GM19452 (cell line): ENCODE measurements around the gene GDI1.
"Not testable (repeated sequence)": the region's sequence is repeated elsewhere in the genome, so short reads cannot be mapped to it uniquely, and the experiment has no call there.

Experiments used
- ATAC-seq: cut with Tn5 transposase; IDR thresholded peaks from one replicate; pipeline ENCODE4 v1.9.1; 2021; ENCODE audit not compliant: unreplicated experiment

Gene GDI1

DNA sequence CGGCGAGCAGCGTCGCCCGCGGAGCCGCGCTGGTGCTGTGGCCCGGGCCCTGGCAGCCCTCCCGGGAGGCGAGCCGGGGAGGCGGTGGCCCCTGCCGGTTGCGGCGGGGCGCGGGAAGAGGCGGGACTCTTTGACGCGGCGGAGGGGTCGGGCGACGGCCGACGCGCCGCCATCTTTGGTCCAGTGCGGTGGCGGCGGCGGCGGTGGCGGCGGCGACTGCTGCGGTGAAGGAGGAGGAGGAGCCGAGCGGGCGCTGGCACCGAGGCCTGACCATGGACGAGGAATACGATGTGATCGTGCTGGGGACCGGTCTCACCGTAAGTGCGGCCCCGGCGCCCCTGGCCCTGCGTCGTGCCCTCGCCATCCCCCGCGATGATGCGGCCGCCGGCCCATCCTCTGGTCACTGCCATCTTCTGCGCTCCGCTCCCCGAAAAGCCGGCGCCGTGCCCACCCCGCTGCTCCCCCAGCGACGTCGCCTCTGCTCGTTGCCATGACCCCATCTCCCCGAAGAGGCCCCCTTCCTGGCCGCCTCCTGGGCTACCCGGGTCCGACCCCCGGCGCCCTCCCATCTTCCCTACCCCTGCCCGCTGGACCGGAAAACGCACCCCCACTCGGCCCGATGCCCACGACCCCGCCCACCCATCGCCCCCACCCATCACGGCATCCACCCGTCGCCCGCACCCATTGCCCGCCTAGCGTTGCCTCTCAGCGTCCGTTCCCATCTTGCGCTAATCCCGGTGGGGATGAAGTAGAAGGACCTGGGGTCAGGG lies at the start of gene GDI1:
Gene GDI1 (plus strand): TSS at position 172 of the 770 bp plus-strand sequence. CDS start 101 bp downstream, at position 273.
- no peak for ATAC-seq

DNA sequence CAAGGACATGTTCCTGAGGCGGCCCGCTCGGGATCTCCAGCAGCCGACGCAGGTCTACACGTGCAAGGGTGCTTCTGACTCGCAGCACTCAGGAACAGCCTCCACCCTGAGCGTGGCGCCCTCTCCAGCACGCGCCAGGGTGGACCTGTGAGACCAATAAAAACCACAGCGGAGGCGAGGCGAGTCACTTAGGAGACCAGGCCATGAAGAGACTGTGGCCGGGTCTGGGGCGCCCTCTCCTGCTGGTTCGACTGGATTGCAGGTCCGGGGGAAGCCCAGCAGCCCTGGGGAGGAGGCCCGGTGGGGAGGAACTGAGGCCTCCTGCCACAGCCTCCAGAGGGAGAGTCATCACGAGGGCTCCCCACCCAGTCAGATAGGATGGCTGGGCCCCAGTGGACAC lies 48.9 kb upstream of the GDI1 start:
- ATAC-seq = not testable (repeated sequence)

DNA sequence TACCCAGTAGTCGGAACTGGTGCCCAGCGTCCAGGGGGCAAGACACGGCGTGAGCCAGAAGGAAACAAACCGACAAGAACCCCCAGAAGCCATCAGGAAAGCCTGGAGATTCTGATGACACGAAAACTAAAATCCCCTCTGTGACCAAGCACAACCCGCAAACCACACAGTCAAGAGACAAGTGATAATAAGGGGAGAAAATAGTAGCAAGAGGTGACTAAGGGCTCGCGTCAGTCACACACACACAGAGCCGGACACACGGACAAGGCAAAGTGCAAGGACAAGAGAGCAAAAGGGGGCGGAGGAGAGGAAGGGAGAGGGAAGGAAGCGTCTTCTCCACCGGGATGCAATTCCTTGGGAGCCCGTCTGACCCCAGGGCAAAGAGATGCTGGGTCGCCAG lies 48.3 kb upstream of the GDI1 start:
- not testable (repeated sequence) for ATAC-seq

DNA sequence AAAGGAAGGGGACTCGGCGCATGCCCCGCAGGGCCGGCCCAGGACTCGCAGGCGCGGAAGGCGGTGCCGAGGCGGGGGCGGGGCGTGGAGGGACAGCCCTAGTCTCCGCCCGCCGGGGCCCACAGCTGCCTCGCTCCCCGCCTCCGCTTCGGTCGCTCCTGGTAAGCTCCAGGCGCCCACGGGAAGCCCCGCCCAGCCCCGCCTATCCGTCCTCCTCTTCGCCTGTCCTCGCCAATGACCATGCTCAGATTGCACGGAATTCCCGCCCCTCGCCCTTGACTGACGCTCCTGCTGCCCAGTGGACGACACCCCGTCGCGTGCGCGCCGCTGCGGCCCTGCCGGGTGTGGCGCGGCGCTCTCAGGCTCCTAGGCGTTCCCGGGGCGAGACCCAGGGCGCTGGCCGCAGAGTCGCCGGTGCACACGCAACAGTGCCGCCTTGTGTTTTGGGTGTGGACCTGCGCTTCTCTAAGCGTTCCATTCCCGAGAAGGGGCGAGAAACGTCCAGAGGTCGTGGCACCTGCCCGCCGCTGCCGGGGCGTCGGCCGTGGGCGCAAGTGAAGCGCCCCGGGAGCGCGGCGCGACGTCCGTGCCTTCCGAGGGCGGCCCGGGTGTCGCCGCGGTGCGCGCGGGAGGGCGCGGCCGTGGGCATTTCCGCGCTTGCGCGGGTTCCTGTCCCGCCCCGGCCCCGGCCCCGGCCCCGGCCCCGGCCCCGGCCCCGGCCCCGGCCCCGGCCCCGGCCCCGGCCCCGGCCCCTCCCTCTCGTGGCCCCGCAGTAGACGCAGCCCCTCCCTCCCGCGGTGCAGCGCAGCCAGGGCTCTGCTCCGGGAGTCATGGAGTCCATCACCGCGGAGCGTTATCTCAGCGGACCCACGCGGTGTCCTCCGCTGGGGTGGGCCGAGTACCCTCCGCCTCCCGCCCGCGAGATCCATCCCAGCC lies 46.9 kb upstream of the GDI1 start:
- peak; percentile 64 for ATAC-seq

DNA sequence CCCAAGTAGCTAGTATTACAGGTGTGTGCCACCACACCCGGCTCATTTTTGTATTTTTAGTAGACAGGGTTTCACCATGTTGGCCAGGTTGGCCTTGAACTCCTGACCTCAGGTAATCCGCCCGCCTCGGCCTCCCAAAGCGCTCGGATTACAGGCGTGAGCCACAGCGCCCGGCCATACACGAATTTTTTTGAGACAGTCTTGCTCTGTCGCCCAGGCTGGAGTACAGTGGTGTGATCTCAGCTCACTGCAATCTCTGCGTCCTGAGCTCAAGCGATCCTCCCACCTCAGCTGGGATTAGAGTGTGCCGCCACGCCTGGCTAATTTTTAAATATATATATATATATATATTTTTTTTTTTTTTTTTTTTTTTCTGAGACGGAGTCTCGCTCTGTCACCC lies 40.6 kb upstream of the GDI1 start:
- not testable (repeated sequence) for ATAC-seq

DNA sequence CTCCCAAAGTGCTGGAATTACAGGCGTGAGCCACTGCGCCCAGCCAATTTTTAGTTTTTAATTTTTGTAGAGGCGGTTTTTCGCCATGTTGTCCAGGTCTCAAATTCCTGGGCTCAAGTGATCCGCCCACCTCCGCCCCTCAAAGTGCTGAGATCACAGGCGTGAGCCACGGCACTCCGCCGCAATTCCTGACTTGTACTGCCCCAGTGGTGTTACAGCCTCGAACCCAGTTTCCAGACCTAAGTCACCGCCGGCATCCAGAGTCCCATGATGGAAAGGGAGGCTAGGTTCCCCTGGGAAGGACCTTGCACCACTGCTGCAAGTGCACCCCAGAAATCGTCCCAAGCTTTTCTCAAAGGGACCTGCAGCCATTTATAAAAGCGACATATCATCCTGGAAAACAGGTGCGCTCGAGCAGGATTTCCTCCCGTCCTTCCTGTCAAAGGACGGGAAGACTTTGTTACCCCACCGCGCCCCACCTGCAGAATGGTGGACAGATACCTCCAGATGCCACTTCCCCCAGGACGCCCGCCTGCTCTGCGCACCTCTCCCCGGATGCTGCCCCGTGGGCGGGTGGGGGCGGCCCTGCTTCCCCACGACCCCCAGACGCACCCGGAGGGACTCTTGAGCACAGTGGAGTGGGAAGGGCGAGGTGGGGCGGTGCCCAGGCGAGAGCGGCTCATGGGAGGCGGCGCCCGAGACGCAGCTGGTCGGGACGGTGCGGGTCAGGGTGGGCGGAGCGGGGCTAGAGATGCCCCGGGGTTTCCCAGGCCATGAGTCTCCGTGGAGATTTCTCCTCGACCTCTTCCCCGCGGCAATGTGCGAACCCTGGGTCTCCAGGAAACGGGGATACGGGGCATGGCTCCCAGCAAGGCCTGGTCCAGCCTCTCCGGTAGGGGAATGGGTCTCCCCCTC lies 39.7 kb upstream of the GDI1 start:
- peak; percentile 45 for ATAC-seq

DNA sequence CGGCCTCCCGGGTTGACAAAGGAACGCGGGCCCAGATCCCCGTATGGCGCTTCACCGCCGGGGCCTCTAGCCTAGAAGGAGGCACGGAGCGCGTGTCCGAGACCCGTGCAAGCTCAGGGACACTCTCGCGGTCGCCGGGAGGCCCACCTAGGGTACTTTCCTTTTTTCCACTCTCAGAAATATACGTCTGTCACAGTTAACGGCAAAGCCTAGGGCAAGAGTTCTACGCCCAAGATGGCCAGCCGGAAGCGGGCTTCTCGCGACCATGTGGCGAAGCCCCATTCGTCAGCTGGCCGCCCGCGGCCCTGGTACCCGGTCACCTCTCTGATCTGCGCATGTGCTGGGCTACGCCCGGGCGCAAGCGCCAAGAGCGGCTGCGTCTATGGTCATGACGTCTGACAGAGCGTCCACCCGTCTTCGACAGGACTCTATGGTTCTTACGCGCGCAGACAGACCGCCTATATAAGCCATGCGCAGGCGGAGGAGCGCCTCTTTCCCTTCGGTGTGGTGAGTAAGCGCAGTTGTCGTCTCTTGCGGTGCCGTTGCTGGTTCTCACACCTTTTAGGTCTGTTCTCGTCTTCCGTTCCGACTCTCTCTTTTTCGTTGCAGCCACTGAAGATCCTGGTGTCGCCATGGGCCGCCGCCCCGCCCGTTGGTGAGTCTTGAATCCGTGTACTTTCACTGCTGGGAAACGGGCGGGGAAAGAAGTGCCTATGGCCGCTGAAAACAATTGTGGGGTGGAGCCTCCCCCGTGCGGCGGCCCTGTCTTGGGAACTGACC lies 38.9 kb upstream of the GDI1 start, which contains the start of gene RPL10:
Gene RPL10 (plus strand): TSS at position 490 of the 780 bp plus-strand sequence. CDS start 143 bp downstream, at position 633.
- peak; percentile 75 for ATAC-seq

DNA sequence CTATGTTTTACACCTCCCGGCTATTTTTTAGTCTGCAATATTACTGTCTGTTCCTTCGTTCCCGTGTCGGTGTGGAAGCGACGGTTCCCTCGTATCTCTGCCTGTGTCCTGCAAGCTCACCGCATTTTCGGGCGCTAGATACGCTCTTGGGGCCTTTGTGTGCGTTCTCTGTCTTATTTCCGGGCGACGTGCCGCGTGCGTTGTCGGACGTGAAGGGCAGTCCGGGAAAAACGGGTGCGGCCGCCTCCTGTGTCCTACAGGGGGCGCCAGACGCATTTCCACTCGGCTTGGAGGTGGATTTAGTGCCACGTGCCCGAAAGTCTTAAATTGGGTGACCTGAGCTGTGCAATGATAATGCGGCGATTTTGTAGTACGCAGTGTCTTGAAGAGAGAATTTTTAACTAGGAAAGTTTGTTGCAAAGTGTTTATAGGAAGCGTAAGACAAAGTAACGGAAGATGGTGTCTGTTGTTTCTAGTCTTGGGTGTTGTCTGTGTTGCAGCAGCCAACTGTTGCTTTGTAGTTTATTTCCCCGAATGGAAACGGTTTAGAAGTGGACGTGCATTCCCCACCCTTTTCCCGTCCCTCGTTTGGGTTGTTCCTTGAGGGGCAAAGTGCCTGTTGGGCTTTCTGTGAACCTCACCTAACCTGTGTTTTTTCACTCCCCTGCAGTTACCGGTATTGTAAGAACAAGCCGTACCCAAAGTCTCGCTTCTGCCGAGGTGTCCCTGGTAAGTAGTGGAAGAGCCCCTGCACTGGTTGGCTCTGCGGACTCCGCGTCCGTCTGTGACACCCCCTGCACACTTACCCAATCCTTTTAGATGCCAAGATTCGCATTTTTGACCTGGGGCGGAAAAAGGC lies 38.1 kb upstream of the GDI1 start:
- ATAC-seq = peak; percentile 14

DNA sequence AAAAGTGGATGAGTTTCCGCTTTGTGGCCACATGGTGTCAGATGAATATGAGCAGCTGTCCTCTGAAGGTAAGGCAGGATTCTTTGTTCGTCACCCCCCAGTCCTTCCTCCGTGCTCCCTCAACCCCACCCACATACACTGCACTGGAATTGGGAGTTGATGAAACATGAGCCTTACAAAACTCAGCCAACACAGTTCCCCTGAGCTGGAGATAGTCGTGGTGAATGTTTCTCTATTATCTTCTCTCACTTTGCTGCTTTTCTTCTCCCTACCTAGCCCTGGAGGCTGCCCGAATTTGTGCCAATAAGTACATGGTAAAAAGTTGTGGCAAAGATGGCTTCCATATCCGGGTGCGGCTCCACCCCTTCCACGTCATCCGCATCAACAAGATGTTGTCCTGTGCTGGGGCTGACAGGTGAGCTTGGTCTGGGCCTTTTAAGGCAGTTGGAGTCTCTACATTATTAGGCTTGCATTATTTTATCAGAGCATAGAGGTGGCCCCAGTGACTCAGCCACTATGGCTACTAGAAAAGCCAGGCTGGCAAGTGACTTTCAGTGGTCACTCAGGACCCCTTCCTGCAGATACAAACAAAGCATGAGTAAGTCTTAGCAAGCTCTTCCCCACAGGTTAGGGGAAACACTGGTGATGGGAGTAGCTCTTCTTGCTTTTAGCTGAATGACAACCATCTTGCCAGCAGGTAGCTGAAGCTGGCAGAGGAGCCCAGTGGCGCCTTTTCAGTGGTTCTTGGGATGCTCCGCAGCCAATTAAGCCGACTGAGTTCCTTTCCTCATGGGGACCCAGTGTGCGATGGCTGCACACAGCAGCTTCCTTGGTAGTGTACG lies 37.2 kb upstream of the GDI1 start:
- ATAC-seq = no peak

DNA sequence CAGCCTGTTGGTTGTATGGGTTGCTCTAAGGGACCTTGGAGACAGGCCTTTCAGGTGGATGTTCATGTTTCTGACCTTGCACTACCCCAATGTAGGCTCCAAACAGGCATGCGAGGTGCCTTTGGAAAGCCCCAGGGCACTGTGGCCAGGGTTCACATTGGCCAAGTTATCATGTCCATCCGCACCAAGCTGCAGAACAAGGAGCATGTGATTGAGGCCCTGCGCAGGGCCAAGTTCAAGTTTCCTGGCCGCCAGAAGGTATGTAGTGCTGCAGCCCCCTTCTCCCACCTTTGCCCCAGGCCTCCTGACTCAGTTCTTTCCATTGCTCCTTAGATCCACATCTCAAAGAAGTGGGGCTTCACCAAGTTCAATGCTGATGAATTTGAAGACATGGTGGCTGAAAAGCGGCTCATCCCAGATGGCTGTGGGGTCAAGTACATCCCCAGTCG lies 36.6 kb upstream of the GDI1 start:
- ATAC-seq = not testable (repeated sequence)

DNA sequence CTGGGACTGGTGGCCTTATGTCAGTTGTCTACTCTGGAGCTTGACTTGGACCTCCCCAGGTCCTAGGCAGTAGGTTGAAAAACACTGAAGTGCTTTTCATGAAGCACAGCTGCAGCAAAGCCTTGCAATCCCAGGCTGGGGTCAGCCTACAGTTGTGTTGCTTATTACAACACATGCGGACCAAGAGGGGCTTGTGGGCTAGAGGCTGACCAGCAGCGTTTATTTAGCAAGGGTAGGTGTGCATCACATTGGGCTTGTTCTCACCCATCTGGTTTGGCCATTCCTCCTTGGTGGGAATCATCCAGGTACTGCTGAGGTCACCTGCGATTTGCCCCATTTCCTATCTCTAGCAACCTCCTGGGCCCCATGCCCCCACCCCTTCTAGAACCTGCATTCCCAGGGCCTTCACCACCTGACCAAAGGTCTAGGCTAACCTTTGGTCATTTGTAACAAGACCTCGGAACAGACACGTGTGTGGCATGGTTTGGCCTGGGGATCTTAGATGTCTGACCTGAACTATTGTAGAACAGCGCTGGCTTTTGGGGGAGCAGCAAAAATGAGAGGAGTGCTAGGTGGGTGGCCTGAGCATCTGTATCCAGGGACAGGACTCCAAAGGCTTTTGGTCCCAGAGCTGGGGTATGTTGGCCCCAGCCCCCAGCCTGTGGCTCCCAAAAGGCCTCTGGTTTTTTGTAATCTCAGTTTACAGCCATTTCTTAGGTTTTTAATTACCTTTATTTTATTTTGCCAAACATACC lies 35.7 kb upstream of the GDI1 start:
- ATAC-seq = no peak

DNA sequence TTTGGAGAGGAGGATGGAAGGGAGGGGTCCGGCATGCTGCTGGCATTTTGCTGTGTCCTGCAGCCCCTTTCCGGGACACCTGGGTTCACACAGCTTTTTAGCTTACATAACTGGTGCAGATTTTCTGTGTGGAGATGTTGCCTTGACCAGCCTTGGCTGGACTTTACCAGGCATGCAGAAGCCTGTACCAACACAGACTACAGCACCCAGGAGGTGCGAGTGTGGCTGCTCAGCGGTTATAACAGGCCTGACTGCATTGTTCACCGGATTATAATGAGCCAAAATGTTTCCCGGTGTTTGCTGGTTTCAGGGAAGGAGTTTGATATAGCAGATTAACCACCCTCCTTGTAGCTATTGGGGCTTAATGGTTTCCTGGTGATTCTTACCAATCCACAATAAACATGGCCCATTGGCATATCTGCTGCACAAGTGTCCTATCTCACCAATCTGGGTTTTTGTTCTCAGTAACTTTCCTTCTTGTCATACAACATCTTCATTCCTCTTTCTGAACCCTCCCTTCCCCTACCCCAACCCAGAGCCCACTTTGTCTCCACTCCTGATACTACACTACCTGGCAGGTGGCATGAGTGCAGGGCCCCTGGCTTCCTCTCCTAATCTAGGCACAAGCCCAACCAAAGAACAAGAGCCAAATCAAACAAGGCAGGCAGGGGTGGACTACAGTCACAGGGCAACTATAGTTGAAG lies 34.9 kb upstream of the GDI1 start:
- no peak for ATAC-seq

DNA sequence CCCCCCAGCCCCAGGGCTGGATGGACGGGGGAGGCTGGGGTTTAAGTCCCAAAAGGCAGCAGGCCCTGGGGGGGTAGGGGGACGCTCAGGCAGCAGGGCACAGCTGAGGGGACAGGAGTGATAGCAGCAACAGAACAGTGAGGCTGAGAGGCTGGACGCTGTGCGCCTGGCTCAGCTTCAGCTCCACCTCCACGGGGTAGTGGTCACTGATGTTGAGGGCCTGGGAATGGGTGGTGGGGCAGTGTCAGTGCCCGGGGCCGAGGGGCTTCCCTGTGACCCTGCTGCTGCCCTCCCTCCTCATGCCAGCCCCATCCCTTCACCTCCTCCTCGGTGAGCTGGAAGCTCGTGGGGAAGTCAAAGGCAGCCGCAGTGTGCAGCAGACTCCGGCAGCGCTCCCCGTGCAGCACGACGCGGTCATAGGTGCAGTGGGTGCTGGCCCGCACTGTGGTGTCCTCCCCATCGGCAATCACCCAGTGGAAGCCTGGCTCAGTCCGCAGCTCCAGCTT lies 34.3 kb upstream of the GDI1 start:
- no peak for ATAC-seq

DNA sequence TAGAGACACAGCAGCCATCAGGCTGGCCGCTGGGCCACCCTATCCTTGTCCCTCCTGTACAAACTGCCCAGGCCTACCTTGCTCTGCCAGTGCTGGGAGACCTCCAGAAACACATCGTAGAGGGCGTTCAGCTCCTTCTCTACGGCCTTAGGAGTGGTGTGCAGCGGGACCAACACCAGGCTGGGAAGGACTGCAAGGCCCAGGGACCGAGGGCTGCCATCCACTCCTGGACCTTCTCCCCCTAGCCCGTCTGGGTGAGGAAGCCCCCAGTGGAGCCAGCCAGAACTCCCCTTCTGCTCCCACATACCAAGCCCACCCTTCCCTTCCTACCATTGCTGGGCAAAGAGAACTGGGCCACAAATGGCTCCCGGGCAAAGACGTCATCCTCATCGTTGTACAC lies 33.8 kb upstream of the GDI1 start:
- no peak for ATAC-seq

DNA sequence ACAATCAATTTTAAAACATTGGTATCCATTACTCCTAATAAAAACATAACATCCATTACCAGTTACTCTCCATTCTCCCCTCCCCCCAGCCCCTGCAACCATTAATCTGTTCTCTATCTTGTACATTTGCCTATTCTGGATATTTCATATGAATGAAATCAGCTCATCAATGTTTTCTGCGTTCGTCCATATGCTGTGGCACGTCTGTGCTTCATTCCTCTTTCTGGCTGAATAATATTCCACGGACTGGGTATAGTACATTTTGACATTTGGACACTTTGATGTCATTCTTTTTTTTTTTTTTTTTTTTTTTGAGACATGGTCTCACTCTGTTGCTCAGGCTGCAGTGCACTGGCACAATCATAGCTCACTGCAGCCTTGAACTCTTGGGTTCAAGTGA lies 33.1 kb upstream of the GDI1 start:
- no peak for ATAC-seq

DNA sequence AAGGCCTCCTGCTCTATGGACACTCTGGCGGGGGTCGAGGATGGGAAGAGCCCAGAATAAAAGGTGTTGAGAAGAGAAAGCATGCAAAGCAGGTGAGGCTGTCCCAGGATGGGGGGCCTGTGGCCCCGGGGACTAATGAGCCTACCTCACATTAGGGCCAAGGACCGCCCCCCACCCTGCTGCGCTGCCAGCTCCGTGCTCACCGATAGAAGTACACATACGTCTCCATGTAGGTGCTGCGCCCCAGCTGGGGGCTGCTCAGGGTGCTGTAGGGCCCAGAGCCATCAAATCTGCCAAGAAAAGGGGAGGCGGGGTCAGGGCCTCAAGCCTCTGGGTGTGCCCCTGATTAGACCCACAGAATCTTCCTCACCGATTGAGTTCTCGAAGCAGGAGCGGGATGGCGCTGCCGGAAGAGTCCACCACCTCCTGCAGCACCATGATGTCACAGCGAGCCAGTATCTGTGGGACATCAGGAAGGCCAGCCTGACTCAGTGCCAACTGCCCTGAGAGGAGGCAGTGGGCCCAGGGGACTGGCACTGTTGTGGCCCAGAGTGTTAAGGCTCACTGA lies 32.2 kb upstream of the GDI1 start:
- no peak for ATAC-seq
